GM15510 (cell line): ENCODE data around the gene TOMM70.

Experiments used
- POLR2A ChIP-seq: IDR thresholded peaks from 3 replicates; pipeline ENCODE4 v1.6.1; 2011; ENCODE audit warnings: borderline replicate concordance; ENCODE audit not compliant: insufficient read length; ENCODE audit errors: extremely low read depth

TOMM70 gene

DNA sequence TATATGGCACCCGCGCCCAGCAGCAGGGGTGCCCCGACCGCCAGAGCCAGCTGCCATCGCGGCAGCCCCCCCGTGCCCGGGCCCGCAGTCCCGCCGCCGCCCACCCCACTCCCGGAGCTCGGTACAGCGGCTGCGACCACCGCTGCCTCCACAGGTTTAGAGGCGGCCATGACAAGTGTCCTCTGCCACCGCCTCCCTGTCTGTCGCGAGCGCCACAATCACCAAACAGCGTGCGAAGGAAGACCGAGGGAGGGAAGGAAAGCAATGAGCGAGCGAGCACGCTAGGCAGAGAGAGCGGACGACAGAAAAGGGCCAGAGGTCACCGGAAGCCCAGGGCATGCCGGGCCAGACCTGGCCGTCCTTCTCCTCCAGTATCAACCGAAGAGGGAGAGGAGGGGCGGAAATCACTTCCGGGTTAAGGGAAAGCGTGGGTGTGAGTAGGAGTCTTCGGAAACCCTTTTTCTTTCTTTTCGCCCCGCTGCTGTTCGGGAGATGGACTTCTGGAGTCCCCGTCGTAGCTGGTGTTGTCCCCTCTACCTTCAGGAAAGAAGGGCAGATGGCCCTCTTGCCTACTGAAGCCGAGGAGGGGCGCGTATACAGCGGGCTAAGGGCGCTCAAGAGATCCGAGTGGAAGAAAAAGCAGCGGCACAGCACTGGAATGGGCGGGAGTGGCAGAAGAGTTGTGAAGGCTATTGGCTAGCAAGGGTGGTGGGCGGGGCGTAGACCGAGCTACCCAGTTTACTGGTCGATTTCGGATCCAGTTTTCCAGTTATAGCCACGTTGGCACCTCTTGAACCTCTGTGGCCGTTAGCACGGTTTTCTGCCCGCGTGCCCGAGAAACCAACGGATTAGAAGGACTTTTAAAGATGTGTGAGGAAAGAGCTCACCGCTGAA is at the start of gene TOMM70, which contains the start of gene LNP1:
TSS of gene TOMM70 (minus strand) at position 310 of the 894 bp plus-strand sequence. CDS start at position 170, 140 bp downstream.
TSS of gene LNP1 (plus strand) at position 760 of the 894 bp plus-strand sequence. CDS start 28,191 bp downstream, outside the sequence.
- peak; percentile 85 for TF ChIP-seq POLR2A

DNA sequence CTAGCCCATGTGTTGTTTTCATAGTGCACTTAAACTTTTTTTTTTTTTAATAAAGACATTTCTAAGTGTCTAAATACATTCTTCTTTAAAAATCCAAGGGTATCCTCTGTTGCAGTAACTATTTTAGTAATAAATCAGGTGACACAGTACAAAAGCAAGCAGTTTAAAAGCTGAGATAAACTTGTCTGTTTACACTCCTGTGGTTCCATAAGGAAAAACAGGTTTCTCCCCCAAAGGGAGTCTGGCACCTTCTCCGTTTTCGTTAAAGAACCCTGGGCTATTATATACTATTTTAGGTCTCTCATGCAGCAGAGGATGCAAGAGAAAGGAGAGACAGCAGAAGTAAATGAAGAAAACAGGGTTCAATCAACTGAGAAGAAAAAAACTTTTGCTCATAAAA is 48.3 kb upstream of the TOMM70 start:
- no peak for TF ChIP-seq POLR2A

DNA sequence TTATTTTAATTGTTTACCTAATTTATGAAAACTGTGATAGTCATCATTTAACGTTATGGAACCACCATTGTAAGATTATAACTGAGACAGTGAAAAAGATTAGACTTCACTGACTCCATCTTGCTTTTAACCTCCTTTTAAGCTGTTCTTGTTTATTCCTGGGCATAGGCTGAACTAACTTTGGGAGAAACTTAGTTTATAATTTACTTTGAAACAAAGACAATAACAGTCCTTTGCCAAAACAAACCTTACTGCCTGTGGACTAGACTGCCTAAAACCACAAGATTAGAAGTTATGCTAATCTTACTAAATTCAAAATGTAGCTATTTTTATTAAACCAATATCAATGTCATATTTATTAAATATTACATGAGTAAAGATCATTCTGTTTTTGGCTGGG is 47.2 kb upstream of the TOMM70 start:
- TF ChIP-seq POLR2A: no peak

DNA sequence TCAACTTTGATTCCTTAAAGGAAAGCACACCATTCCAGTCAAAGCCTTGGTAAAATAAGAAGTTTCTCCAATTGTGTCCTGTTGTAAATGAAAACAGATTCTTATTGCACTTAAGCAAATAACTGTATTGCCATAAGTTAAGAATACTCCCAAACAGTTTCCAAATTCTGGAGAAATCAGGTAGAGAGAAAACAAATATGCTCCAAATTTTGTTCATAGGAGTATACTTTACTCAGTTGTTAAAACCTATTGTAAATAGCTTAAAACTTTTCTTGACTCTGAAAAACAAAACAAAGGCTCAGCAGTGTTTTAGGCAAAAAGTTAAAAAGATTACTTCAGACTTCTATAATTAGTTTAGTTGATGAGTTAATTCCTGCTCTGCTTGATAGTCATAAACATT is 42.8 kb upstream of the TOMM70 start:
- TF ChIP-seq POLR2A: no peak

DNA sequence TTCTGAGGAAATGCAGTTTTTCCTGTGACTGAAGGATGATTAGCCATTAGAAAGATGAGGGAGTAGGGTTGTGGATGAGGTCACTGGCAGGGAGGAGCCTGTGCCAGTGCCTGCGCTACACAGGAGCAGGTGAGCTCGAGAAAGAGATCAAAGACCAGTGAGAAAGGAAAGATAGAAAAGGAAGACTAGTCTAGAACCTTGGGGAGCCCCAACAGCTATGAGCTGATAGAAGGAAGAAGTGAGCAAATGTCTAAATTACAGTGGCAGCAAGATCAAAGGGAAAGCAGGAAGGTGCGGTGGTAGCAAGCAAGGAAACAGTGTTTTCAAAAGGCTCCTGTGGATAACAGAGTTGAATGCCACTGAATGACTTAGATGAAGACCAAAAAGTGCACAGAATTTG is 40.0 kb upstream of the TOMM70 start:
- no peak for TF ChIP-seq POLR2A

DNA sequence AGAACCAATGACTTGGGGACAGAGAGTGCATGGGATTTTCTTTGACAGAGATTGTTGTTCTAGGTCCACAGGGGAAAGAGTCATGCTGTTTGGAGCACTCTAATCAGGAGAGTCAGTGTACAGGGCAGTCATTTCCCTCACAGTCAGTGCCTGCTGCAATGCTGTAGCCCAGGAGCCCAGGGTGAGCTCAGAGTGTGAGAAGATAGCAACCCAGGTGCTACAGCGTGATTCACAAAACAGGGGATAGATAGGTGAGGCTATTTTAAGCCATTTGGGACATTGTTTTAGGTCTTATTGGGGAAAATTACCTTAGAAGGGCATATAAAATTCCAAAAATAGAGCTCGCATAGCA is 37.7 kb upstream of the TOMM70 start:
- TF ChIP-seq POLR2A: no peak

DNA sequence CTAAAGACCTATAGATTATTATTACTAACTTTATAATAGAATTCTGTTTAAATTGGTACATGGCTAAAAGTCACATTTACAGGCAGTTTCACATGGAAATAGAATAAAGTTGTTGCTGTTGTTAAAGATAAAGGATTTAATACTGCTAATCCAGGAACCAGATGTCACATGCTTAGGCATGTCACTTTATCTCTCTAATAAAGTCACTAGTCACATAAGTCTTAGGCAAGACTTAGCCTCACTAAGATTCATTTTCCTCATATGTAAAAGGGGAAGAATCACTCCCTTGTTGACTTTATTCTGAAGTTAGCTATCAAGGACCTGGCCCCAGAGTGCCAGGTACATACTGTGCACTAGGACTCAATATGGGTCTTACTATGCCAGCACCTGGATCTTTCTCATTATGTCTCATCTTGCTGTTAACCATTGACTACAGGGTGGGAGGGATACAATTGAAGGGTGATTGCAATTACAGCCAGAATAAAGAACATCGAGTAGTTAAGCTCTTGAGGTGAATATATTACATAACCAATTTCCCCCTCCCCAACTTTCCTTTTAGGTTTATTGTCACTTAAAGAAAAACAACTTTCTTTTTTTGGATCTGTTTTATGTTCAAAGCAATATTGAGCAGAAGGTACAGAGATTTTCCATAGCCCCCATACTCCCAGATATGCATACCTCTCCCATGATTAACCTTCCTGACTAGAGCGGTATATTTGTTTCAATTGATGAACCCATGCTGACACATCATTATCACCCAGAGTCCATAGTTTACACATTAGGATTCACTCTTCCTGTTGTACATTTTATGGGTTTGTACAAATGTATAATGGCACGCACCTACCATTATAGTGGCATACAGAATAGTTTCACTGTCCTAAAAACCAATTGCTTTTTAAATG is 37.1 kb upstream of the TOMM70 start:
- no peak for TF ChIP-seq POLR2A

DNA sequence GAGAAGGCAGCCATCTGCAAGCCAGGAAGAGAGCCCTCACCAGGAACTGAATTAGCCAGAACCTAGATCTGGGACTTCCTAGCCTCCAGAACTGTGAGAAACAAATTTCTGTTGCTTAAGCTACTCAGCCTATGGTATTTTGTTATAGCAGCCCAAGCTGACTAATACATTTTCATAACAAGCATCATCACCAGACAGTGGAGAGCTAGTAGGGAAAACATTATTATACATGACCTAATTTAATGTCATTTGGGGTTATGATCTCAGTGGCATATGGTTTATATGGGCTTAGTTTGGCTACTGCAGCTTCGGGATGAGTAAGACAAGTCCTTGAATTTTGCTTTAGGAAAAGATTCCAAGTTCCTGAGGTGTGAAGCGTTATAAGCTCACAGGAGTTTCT is 36.1 kb upstream of the TOMM70 start:
- TF ChIP-seq POLR2A: no peak

DNA sequence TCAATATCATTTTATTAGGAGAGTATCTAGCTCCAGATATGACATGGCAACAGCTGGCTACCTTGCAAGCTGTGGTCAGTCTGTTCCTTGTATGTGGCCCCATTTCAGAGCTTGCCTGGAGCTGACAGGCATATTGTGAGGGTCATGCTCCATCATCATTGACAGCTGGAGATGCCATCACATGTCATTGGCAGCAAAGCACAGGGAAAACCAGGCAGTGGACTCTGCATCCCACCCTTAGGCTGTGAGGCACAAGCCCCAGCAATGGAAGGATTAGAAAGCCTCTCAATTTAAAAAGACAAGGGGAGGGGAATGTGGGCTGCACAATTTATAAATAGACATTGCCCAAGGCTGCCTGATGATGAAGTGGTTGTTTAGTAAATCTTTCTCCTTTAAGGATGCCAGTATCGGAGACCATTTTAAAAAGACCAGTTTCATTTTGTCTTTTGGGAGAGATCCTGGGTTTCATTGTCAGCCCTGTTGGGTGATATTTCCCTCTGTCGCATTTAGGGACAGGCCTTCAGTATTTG is 28.4 kb upstream of the TOMM70 start:
- no peak for TF ChIP-seq POLR2A

DNA sequence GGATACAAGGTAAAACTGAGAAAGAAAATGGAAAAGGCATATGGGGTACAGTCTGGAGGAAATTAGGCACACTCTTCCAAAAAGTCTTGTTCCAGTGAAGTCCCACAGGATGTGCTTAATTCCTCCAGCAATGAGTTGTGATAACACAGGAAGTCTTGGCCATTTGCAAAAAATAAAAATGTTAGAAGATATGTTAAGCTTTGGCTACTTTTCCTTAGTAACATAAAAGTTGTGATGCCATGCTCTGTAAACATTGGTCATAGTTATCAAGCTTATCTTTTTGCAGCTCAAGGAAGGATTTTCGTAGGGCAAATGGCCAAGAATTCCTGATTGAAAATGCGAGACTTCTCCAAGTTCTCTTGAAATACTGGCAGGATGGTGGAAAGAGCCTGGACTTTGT is 26.8 kb upstream of the TOMM70 start:
- no peak for TF ChIP-seq POLR2A

DNA sequence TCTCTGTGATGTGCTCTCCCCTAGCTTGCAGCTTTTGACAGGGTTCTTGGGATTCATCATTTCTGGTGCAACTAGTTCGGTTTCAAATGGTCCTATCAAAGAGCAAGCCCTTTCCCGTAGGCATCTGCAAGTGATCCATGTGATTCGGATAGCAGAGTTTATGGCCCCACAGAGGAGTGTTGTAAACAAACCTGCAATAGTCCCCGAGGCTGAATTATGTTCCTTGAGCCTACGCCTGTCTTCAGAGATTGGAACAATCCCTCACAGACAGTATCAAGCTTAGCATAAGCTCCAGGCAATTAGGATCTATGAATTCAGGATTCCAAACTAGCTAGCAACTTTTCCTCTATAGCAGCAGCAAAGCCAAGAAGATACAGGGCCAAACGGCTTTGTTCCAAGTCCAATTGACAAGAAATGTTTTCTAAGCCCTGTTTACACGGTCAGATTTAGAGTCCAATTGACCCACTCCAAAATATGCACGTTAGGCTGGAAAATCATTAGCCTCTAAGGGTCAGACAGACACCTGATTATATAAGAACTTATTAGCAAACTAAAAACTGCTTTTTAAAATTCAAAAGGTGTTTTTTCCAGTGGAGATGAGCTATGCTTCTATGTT is 25.3 kb upstream of the TOMM70 start:
- no peak for TF ChIP-seq POLR2A

DNA sequence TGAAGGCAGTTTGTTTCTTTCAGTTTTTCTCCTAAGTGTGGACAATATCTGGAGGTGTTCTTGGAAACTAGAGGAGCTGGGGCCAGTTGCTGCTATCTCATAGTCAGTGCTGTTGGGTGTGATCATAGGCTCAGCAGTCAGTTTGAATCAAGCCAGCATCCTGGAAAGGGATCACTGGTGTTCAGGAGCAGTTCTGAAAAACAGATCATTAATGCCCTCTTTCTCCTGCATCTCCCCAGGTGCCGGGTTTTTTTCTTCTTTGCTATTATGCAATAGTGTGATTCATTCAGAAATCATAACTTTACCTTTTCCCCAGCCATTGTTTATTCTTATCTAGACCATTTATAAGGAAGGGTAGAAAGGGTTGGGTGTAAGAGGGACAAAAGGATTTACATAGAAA is 24.4 kb upstream of the TOMM70 start:
- TF ChIP-seq POLR2A: no peak

DNA sequence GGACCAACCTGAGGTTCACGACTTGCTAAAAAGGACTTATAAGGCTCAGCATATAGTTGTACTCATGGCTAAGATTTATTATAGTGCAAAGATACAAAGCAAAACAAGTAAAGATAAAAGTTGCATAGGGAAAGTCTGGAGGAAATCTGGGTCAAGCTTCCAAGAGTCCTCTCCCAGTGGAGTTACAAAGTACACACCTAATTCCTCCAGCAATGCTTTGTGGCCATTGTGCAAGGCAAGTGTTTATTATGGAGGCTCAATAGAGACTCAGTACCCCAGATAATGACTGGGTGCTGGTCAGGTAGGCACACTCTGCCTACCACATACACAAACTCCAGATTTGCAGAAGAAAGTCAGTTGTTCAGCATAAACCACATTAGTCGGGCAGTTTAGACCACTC is 23.4 kb upstream of the TOMM70 start:
- no peak for TF ChIP-seq POLR2A

DNA sequence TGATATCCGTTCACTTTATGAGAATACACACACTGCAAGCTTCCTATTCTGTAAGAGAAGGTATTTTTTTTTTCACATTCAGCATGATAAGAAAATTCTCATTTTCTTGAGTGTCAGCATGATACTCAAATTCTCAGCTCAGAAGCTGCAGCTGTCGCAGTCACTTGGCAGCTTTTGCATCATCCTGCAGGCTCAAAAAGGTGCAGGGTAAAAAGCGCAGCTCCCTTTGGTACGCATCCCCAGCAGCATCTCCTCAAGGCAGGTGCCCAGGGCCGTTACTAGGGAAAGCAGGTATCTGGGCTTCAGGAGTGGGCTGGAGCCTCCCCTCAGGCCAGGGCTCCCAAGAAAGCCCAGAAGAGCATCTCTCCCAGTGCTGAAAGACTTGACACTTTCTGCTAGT is 22.7 kb upstream of the TOMM70 start:
- no peak for TF ChIP-seq POLR2A

DNA sequence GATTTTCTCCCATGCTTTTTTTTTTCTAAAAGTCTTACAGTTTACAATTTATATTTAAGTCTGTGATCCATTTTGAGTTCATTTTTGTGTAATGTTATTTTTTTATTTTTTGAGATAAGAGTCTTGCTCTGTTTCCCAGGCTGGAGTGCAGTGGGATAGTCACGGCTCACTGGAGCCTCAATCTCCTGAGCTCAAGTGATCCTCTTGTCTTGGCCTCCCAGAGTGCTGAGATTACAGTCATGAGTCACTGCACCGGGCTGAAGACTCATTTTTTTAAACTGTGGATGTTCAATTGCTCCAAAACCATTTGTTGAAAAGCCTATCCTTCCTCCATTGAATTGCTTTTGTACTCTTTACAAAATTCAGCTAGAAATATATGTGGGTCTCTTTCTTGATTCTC is 20.0 kb upstream of the TOMM70 start:
- TF ChIP-seq POLR2A: no peak

DNA sequence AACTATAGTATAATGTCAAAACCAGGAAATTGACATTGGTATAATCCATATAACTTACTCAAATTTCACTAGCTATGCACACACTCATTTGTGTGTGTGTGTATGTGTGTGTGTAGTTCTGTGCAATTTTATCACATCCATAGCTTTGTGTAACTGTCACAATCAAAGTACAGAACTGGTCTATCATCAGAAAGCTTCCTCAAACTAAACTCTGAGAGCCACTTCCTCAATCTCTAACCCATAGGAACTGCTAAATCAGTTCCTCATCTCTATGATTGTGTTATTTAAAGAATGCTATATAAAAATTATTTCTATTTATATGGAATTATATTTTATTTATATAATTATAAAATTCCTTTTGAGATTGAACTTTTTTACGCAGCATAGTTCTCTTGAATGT is 18.5 kb upstream of the TOMM70 start:
- TF ChIP-seq POLR2A: no peak

DNA sequence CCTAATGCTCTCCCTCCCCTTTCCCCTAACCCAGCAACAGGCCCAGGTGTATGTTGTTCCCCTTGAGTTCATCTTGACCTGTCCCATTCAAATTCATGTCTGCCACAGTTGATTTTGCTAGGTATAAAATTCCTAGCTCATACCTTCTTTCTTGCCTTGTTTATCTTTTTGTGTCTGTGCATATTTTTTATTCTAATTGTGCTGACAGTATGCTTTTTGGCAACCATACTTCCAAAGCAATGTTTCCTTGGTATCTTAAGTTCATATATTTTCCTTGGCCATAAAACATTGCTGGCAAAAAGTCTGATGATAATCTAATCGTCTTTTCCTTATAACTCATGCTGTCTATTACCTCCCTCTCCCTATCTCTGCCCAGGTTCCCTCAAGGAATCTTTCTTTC is 16.0 kb upstream of the TOMM70 start:
- TF ChIP-seq POLR2A: no peak
